TTC549 (cell line): ENCODE data around the gene CD151.

Experiments
- FAIRE-seq: peaks from 2 replicates; lab custom pipeline; 2012; peaks lifted over from hg19 to GRCh38; lab: Jason Lieb, UNC

The CD151 gene

GRCh38 chr11:815675-816432 is 16.9 kb upstream of the CD151 start:
- FAIRE-seq: no peak

- FAIRE-seq: no peak
Measured at GRCh38 chr11:816433-816779, 16.3 kb upstream of the CD151 start.

- FAIRE-seq: no peak
Measured at GRCh38 chr11:818396-819128, 14.2 kb upstream of the CD151 start, which contains the start of gene PNPLA2. Gene PNPLA2, plus strand, starts transcription at chr11:818914. Its CDS starts 805 bp downstream, at chr11:819719.

GRCh38 chr11:819129-819931 is 13.4 kb upstream of the CD151 start:
- FAIRE-seq: no peak

GRCh38 chr11:819943-820649 is 12.7 kb upstream of the CD151 start:
- no peak for FAIRE-seq

GRCh38 chr11:820655-821511 is 11.9 kb upstream of the CD151 start:
- no peak for FAIRE-seq

GRCh38 chr11:821512-822371 is 11.0 kb upstream of the CD151 start:
- FAIRE-seq: no peak

- no peak for FAIRE-seq
Measured at GRCh38 chr11:823441-824291, 9.1 kb upstream of the CD151 start.

- no peak for FAIRE-seq
Measured at GRCh38 chr11:824292-824880, 8.4 kb upstream of the CD151 start.

- no peak for FAIRE-seq
Measured at GRCh38 chr11:824942-825341, 7.8 kb upstream of the CD151 start.

- FAIRE-seq: no peak
Measured at GRCh38 chr11:825366-826226, 7.2 kb upstream of the CD151 start.

- FAIRE-seq: no peak
Measured at GRCh38 chr11:826227-826621, 6.5 kb upstream of the CD151 start.

- no peak for FAIRE-seq
Measured at GRCh38 chr11:826836-827145, 6.0 kb upstream of the CD151 start.

GRCh38 chr11:827146-827896 is 5.4 kb upstream of the CD151 start:
- no peak for FAIRE-seq

- no peak for FAIRE-seq
Measured at GRCh38 chr11:827897-828192, 4.9 kb upstream of the CD151 start, which contains the start of gene CRACR2B. Gene CRACR2B, plus strand, starts transcription at chr11:827919. Its CDS starts 689 bp downstream, at chr11:828608.

- FAIRE-seq: no peak
Measured at GRCh38 chr11:828506-829175, 4.1 kb upstream of the CD151 start.
